ENCODE measurements around the gene AQP10. TPM values are rescaled to one million over a fixed set of nuclear protein-coding genes. Genes with fewer than 3 reads are reported as not detected.

AQP10 gene
- total and polyA plus RNA-seq, 9 of the 15 experiments (the other 6 are each of a cell fraction or from before 2014, with no cell fraction given), result 0.37 to 9.7 (median 1.9) TPM

DNA sequence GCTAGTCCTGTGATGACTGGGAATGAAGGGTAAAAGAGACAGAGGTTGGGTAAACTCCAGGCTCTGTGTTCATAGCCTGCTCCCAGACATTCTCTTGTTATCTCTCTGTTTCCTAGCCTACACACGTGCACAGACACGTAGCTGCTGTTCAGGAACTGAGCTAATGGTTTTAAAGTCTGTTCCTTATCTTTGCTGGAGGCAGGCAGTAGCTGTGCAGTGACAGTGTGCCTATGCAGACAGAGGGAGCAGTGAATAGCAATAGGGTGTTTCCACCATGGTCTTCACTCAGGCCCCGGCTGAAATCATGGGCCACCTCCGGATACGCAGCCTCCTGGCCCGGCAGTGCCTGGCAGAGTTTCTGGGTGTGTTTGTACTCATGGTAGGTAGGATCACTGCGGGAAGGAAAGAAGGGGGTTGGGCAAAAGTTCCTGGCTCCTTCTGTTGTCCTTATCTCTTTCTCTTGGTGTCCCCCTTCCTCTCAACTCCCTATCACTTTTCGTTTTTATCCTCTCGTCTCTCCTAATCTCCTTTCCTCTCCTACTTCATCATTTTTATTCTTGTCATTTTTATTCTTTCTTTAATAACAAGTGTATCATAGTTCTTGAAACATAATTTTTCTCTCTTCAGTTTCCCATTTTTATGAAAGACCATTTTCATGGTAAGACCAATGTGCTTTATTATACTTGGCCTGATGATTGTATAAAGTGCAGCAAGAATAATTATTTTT is at the start of gene AQP10 (continued):
- TF ChIP-seq, protein P1, sequence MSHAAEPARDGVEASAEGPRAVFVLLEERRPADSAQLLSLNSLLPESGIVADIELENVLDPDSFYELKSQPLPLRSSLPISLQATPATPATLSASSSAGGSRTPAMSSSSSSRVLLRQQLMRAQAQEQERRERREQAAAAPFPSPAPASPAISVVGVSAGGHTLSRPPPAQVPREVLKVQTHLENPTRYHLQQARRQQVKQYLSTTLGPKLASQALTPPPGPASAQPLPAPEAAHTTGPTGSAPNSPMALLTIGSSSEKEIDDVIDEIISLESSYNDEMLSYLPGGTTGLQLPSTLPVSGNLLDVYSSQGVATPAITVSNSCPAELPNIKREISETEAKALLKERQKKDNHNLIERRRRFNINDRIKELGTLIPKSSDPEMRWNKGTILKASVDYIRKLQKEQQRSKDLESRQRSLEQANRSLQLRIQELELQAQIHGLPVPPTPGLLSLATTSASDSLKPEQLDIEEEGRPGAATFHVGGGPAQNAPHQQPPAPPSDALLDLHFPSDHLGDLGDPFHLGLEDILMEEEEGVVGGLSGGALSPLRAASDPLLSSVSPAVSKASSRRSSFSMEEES (CRISPR knock-in tag; IDR thresholded peaks at IDR 0.05), result no peak
- TF ChIP-seq FOXP1 (CRISPR knock-in tag; IDR thresholded peaks at IDR 0.05), result no peak
- no peak for TF ChIP-seq NCOA4 (IDR thresholded peaks at IDR 0.05; ENCODE audit: partially characterized antibody)
- TF ChIP-seq, protein P2, sequence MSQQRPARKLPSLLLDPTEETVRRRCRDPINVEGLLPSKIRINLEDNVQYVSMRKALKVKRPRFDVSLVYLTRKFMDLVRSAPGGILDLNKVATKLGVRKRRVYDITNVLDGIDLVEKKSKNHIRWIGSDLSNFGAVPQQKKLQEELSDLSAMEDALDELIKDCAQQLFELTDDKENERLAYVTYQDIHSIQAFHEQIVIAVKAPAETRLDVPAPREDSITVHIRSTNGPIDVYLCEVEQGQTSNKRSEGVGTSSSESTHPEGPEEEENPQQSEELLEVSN (IDR thresholded peaks at IDR 0.05; ENCODE audit: borderline replicate concordance in 1 of 2, extremely low read depth in 1 of 2, insufficient read depth in 1 of 2, insufficient read length in 1 of 2, low read depth in 1 of 2, low read length in 1 of 2, poor library complexity in 1 of 2, severe bottlenecking in 1 of 2), result peak; percentile 50 to 52
- no peak for TF ChIP-seq THRB (CRISPR knock-in tag; conservative IDR thresholded peaks at IDR 0.05)
- TF ChIP-seq, protein P3, sequence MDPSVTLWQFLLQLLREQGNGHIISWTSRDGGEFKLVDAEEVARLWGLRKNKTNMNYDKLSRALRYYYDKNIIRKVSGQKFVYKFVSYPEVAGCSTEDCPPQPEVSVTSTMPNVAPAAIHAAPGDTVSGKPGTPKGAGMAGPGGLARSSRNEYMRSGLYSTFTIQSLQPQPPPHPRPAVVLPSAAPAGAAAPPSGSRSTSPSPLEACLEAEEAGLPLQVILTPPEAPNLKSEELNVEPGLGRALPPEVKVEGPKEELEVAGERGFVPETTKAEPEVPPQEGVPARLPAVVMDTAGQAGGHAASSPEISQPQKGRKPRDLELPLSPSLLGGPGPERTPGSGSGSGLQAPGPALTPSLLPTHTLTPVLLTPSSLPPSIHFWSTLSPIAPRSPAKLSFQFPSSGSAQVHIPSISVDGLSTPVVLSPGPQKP (CRISPR knock-in tag; IDR thresholded peaks at IDR 0.05), result no peak
- TF ChIP-seq HMG20A (CRISPR knock-in tag; conservative IDR thresholded peaks at IDR 0.05), result no peak
- TF ChIP-seq, protein P4, sequence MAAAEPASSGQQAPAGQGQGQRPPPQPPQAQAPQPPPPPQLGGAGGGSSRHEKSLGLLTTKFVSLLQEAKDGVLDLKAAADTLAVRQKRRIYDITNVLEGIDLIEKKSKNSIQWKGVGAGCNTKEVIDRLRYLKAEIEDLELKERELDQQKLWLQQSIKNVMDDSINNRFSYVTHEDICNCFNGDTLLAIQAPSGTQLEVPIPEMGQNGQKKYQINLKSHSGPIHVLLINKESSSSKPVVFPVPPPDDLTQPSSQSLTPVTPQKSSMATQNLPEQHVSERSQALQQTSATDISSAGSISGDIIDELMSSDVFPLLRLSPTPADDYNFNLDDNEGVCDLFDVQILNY (CRISPR knock-in tag; IDR thresholded peaks at IDR 0.05), result no peak
- TF ChIP-seq PCBP1 (IDR thresholded peaks at IDR 0.05; ENCODE audit: low read depth, low read length, poor library complexity, severe bottlenecking), result no peak
- no peak for TF ChIP-seq HMG20B (CRISPR knock-in tag; IDR thresholded peaks at IDR 0.05)
- peak; percentile 95 for TF ChIP-seq SOX6 (IDR thresholded peaks at IDR 0.05)
- TF ChIP-seq FOSL1 (tag; conservative IDR thresholded peaks at IDR 0.05), result peak; percentile 51; the same call in 1 of the 2 replicates
- TF ChIP-seq ZFP36 (IDR thresholded peaks at IDR 0.05; ENCODE audit: low read depth, low read length, partially characterized antibody), result peak; percentile 14
- TF ChIP-seq HLTF (IDR thresholded peaks at IDR 0.05), result no peak
- no peak for TF ChIP-seq ZNF76 (CRISPR knock-in tag; IDR thresholded peaks at IDR 0.05; ENCODE audit: borderline replicate concordance)
- TF ChIP-seq, protein P5, sequence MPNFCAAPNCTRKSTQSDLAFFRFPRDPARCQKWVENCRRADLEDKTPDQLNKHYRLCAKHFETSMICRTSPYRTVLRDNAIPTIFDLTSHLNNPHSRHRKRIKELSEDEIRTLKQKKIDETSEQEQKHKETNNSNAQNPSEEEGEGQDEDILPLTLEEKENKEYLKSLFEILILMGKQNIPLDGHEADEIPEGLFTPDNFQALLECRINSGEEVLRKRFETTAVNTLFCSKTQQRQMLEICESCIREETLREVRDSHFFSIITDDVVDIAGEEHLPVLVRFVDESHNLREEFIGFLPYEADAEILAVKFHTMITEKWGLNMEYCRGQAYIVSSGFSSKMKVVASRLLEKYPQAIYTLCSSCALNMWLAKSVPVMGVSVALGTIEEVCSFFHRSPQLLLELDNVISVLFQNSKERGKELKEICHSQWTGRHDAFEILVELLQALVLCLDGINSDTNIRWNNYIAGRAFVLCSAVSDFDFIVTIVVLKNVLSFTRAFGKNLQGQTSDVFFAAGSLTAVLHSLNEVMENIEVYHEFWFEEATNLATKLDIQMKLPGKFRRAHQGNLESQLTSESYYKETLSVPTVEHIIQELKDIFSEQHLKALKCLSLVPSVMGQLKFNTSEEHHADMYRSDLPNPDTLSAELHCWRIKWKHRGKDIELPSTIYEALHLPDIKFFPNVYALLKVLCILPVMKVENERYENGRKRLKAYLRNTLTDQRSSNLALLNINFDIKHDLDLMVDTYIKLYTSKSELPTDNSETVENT (CRISPR knock-in tag; IDR thresholded peaks at IDR 0.05), result no peak
- TF ChIP-seq ZKSCAN1 (IDR thresholded peaks at IDR 0.05; ENCODE audit: low read depth, low read length), result peak; percentile 69; the same call in 1 of the 2 replicates
- no peak for TF ChIP-seq WHSC1 (IDR thresholded peaks at IDR 0.05; ENCODE audit: low read length)
- TF ChIP-seq PHB2 (IDR thresholded peaks at IDR 0.05; ENCODE audit: low read depth), result no peak
- TF ChIP-seq ZFPM2 (CRISPR knock-in tag; IDR thresholded peaks at IDR 0.05), result no peak
